Posterior cingulate gyrus (tissue), 11 donors: ENCODE data around the gene POLR2F.
"Not testable (repeated sequence)": the region's sequence is repeated elsewhere in the genome, so short reads cannot be mapped to it uniquely, and the experiment has no call there.

ENCODE experiments used
- DNase-seq, 10 donors: peaks; one replicate each; pipeline versions ENCODE4 v3.0.0 to v3.0.0-alpha.2; 2020 to 2021; ENCODE audit warnings: mixed read lengths in 3 of 10
- intact Hi-C: fragments of 100-400 bp; cut with DNase I; formaldehyde crosslinking; loops from one replicate; pipeline ENCODE4 v1.15.1; 2023

Gene POLR2F

DNA sequence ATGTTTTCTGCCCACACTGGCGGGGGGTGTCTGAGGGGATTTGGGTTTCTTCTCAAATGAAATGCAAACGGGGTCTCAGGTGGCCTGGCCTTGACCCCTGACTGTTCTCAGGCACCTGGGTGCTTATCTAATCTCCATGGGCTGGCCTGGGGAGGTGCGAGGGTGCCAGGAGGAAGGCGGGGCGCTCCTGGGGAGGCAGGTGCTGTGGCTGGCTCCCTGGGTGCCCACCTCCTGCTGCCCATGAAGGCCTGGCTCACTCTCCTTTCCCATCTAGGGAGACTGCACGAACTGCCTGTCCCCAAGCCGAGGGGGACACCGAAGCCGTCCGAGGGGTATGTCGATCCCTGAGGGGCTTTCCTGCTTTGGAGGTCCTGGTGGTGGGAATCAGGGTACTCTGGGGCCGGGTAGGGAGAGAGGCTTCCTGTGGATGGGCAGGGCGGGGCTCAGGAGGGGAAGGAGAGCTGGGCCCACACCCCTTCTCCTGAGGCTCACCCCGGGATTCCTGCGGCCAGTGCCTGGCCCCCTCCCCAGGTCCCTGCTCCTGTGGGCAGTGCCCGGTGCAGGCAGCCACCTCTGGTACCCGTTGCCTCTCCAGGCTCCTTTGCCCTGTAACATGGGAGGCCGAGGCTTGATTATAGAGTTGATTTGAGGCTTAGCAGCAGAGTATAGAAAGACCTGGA lies 29.0 kb upstream of the POLR2F start:
- intact Hi-C loops, result no loop called here
- no peak for DNase-seq

DNA sequence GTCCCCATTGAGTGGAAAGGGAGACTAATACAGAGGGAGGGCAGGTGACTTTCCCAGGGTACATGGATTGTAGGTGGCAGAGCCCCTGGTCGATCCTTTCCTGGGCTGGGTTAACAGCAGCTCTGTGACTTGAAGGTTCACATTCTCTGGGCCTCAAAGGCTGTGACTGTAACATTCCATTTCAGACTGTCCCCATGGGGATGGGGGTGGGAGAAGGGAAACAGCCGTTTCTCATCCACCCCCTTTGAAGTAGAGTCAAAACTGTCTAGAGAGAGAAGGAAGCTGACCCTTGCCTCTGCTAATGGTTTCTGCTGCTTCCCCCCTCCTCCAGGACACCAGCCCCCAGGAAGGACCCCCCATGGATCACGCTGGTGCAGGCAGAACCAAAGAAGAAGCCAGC lies 28.2 kb upstream of the POLR2F start:
- no peak for DNase-seq
- intact Hi-C loops, result no loop called here

DNA sequence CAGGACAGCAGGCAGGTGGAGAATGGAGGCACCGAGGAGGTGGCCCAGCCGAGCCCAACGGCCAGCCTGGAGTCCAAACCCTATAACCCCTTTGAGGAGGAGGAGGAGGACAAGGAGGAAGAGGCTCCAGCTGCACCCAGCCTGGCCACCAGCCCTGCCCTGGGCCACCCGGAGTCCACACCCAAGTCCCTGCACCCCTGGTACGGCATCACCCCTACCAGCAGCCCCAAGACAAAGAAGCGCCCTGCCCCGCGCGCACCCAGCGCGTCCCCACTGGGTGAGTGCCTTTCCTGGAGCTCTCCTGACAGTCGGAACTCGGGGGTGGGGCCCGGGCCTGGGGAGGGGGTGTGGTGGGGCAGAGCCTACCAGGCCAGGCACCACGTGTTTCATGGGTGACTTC lies 27.7 kb upstream of the POLR2F start:
- no peak for DNase-seq
- intact Hi-C loops, result no loop called here

DNA sequence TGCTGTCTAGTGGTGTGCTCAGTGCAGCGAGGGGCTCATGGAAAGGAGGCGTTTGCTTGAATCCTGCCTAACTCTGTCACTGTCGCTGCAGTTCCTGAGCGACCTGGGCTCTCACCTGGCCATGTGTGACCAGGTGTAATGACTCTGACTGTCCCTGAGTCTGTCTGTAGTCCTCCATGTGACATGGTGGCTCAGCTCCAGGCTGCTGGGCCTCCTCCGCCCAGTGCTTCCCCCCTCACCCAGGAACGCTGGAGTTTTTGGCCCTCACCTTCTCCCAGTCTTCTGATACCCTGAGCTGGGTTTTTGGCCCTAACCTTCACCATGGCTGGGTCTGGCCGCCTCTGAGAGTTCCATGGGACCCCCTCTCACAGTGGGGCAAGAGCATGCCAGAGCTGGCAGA lies 27.1 kb upstream of the POLR2F start:
- intact Hi-C loops, result no loop called here
- no peak for DNase-seq

DNA sequence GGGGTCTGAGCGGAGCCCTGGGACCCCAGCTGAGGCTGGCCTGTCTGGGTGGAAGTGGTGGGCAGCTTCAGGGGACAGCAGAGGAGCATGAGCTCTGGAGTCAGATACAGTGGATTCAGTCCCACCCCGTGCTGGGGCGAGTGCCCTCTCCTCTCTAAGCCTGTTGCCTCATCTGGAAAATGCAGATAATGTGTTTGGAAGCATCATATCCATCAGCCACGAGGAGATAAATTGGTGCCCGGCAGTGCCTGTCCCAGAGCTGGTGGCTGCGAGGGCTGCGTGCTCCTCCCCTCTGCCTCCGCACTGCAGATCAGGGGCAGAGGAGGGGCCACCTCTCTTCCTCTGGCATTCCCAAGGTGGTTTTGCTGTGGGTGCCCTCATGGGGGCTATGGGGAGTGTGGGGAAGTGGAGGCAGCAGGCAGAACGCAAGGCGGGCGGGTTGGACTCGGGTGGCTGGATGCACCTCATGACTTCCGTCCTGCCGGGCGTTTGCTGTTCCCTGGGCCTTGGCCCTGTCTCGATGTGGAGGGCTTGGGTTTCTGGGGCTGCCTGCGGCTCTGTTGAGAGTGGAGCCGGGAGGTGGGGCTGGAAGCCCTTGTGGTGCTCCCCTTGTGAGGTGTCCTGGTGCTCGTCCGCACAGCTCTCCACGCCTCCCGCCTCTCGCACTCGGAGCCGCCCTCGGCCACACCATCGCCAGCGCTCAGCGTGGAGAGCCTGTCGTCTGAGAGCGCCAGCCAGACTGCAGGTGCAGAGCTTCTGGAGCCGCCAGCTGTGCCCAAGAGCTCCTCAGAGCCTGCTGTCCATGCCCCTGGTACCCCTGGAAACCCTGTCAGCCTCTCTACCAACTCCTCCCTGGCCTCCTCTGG lies 26.5 kb upstream of the POLR2F start:
- DNase-seq, result no peak
- intact Hi-C loops, result no loop called here

DNA sequence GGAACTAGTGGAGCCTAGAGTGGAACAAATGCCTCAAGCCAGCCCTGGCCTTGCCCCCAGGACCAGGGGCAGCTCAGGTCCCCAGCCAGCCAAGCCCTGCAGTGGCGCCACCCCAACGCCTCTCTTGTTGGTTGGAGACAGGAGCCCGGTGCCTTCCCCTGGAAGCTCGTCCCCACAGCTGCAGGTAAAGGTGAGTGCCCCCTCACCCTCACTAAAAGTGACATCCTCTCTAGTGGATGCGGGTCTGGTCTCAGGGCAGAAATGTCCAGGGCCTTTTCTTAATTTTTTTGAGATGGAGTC lies 25.9 kb upstream of the POLR2F start:
- intact Hi-C loops, result no loop called here
- DNase-seq, result no peak

DNA sequence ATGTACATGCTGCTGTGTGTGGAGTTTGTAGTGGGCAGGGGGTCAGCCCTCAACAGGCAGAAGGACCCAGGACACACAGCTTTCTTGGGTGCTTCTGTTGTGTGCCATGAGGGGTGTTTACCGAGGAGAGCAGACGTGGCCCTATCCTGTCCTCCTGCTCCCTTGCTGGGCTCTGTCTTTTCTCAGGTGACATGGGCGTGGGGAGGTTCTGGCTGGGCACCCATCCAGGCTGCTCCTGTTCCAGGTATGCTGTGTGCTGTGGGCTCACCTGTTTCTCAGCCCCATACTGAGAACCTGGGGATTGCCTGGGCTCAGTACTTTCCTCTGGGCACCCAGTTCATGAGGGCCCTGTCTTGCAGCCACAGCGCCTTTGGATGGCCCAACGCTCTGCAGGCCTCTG lies 24.1 kb upstream of the POLR2F start:
- intact Hi-C loops, result no loop called here
- no peak for DNase-seq

DNA sequence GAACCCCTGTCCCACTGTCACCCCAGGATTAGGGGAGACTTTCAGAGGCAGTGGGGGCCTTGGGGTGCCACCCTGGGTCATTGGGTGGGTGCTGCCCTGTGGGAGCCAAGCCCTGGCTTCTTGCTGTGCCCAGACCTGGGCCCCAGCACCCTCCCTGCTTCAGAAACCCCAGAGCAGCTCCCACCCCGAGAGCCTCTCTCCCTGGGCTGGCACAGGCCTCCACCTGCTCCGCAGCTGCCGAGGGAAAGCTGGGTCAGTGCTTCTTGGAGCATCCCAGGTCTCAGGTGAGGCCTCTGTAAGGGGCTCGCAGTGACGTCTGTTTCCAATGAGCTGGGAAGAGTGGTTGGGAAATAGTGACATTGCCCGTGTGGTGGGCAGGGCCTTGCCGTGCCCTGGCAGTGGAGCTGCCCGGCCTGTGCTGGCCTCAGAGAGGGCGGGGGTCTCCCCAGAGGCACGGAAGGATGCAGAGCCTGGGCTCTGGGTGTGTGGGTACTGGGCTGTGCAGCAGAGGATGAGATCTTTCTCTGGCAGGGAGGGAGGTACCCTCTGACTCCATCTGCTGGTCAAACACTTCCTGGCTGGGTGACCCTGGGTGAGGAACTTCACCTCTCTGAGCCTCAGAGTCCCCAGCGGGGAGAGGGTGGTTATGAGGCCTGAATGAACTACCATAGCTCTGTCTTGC lies 23.1 kb upstream of the POLR2F start:
- DNase-seq, result peak in 3 of 10 donors; percentile 27 to 57 (median 47)
- intact Hi-C loops, result no loop called here

DNA sequence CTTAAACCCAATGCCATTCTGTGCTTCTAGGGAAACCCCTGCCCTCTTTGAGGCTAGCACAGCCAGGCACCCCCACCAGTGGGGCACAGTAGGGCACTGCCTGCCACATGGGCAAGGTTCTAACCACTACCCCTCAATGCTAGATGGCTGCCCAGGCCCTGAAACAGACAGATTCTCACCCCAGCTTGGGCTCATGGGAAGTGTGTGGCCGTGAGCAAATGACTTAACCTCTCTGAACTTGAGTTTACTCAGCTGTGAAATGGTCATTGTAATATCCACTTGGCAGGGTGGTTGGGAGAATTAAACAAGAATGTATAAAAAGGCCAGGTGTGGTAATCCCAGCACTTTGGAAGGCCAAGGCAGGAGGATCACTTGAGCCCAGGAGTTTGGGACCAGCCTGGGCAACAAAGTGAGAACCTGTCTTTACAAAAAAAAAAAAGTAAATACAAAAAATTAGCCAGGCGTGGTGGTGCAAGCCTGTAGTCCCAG lies 22.5 kb upstream of the POLR2F start:
- intact Hi-C loops, result no loop called here
- DNase-seq, result no peak

DNA sequence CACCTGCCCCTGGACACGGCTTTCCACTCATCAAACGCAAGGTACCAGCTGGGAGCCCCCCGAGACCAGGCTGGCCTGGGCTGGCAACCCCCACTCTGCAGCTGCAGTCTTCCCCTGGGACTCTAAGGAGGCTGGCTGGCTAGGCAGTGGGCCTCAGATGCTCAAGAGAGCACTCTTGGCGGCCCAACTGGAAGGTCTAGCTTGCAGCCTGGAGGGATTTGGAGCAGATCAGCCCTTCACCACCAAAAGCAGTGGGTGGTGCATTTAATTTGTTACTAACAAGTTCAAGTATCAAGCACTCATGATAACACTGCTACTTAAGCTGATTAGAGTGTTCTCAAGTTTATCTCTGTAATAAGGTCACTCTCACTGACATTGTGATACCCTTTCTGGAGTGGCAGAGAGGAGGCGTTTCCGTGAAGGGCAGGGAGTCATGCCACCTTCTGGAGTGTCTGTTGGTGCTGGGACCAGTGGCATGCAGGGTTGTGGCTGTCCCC lies 21.6 kb upstream of the POLR2F start:
- DNase-seq, result no peak
- intact Hi-C loops, result loop anchor here (2.0 kb wide), 1 partner anchor 43 kb away; no protein-coding TSS in a partner anchor

DNA sequence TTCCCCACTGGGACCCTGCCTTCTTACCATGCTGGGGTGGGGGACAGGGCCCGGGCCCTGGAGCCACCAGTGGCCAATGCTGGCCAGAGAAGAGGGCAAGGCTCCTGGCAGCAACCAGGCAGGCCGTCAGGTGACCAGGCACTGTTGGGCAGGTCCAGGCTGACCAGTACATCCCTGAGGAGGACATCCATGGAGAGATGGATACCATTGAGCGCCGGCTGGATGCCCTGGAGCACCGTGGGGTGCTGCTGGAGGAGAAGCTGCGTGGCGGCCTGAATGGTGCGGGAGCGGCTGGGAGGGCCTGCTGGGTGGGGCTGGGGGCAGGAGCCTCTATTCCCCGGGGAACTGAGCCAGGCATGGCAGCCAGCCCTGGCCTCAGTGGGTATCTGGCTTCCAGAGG lies 21.1 kb upstream of the POLR2F start:
- intact Hi-C loops, result loop anchor here (2.0 kb wide), 1 partner anchor 44 kb away; no protein-coding TSS in a partner anchor

DNA sequence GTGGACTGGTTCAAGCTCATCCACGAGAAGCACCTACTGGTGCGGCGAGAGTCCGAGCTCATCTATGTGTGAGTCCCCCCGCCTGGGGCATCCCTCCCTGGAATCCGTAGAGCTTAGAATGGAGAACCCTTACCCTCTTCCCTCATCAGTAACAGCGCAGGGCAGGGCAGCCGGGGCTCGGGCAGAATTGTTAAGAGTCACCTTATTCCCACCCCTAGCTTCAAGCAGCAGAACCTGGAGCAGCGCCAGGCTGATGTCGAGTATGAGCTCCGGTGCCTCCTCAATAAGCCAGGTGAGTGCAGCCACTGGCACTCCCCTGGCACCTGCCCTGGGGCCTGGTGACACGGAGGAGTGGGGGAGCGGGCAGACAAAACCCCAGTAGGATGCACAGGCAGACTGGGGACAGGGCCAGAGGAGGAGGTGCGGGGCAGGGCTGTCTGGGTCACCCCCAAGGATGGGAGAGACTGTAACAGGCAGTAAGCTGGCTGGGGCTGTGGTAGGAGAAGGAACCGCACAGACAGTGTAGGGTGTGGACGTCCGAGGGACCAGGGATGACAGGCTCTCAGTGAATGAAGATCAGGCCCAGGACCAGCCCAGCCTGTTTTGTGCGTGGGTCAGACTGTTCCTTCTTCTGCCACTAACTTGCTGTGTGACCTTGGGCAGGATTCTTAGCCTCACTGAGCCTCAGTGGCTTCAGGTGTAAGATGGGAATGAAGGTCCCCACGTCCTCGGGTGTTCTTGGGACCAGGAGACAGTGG lies 20.5 kb upstream of the POLR2F start:
- no peak for DNase-seq
- intact Hi-C loops, result loop anchor here (2.0 kb wide), 1 partner anchor 44 kb away; no protein-coding TSS in a partner anchor

More for the DNA sequence above, 21.1 kb upstream of the POLR2F start:
- no peak for DNase-seq

DNA sequence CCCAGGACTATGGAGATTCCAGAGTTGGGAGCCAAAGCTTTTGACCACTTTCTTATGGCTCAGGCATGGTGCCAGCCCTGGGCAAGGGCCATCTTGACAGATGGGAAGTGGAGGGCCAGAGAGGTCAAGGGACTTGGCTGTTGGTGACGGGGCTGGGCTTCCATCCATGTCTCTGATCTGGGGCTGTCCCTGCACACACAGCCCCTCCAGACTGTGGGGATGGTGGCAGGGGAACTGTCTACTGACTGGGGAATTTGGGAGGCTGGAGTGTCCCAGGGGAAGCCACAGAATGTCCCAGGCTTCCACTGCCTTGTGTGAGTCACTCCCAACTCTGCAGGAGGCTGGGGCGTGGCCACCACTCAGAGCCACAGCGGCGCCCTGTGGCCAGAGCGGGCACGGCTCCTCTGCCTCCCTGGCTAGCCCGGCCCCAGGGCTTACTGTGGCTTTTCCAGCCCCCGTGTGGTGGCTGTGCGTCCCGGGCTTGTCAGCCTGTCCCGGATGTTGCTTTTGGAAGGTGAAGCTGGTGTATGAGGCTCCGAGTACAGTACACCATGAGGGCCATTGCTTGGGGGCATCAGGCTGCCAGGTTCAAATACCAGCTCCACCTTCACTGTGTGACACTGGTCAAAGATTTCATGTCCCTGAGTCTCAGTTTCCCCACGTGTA lies 19.7 kb upstream of the POLR2F start:
- DNase-seq, result peak; percentile 64 to 98 (median 86)
- intact Hi-C loops, result loop anchor here (2.0 kb wide), 1 partner anchor 45 kb away; no protein-coding TSS in a partner anchor

DNA sequence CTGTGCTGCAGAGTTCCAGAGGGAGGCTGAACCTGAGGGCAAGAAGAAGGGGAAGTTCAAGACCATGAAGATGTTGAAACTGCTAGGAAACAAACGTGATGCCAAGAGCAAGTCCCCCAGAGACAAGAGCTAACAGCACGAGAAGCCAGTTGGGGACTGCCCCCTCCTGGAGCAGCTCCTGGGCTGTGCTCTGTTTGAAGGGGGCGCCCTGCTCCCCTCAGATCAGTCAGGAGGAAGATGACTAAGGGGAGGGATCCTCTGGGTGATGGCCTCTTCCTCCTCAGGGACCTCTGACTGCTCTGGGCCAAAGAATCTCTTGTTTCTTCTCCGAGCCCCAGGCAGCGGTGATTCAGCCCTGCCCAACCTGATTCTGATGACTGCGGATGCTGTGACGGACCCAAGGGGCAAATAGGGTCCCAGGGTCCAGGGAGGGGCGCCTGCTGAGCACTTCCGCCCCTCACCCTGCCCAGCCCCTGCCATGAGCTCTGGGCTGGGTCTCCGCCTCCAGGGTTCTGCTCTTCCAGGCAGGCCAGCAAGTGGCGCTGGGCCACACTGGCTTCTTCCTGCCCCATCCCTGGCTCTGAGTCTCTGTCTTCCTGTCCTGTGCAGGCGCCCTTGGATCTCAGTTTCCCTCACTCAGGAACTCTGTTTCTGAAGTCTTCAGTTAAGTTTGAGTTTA lies 12.7 kb upstream of the POLR2F start:
- intact Hi-C loops, result no loop called here
- DNase-seq, result no peak

DNA sequence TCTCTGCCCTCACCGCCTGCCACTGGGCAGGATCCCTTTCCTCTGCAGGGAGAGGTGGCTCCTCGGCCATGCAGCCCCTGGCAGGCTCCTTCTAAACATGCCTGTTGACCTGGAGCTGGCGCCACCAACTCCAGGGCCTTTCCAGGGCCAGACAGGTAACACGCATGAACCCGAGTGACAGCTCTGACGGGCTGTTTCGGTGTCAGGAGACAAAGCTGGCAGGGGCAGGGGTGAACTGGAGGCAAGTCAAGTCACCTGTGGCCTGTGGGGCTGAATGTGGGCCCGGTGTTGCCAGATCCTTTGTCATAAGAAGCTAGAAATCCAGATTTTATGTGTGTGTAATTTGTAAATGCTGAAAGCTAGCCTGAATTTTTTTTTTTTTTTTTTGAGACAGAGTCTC lies 11.4 kb upstream of the POLR2F start:
- intact Hi-C loops, result no loop called here
- no peak for DNase-seq

DNA sequence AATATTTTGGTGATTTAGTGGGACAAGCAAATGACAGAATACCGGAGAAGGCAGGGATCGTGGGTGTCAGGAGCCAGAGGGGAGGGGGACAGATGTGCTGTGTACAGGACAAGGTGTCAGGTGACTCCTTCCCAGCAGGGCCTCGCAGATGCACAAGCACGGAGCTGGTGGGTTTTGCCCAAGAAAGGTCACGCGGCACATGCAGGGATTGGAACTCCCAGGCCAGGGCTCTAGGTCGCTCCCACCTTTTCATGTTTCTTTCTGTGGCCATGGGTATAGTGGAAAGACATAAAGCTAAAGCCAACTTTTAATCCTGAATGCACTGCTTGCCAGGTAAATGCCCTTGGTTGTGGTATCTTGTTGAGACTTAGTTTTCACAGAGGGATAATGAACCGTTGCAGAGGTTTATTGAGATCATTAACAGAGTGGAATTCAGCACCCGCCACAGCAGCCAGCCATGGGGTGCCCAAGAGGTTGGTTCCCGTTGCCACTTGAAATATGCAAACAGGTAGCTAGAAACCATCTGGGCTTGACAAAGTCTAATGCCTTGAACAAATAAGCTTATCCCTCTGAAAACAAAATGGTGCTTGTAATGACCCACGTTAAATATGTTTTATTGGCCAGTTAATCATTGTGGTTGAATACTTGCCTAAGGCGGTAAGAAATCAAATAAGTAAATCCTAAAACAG lies 10.2 kb upstream of the POLR2F start:
- intact Hi-C loops, result no loop called here
- no peak for DNase-seq

DNA sequence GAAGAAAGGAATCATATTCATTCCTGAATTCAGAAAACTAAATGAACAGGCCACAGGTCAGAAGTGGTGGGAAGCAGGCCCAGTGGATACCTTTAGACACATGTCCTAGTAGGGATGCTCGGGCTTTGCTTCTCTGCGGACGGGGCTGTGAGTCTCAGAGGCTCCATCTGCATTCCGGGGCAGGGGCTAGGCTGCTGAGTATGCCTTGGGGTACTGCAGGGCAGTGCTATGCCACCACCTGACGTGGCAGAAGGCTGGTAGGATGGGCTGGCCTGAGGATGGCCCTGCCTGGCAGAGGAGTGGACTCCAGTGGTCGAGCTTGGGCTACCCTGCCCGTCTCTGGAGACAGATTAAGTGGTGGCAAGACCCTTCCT lies 9.7 kb upstream of the POLR2F start:
- DNase-seq, result no peak
- intact Hi-C loops, result no loop called here

DNA sequence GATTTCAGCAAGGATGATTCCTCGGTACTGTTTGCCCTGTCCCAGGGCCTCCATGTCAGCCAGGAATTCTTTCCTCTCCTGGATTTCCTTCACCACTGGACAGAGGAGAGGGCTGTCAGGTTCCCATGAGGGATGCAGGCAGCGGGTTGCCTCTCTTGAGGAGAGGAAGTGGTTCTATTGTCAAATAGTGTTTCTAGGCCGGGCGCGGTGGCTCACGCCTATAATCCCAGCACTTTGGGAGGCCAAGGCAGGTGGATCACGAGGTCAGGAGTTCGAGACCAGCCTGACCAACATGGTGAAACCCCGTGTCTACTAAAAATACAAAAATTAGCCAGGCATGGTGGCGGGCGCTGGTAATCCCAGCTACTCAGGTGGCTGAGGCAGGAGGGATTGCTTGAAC lies 9.1 kb upstream of the POLR2F start:
- intact Hi-C loops, DNase-seq: not testable (repeated sequence)
